Stimulated activated CD4-positive, alpha-beta T cell treated with anti-CD3 and anti-CD28 coated beads, Interleukin-15, amount 100 ng/mL, for 24 hours (primary cell): ENCODE data around the gene MS4A5.
"Not testable (repeated sequence)": the region's sequence is repeated elsewhere in the genome, so short reads cannot be mapped to it uniquely, and the experiment has no call there.

Experiments
- DNase-seq: peaks from one replicate; pipeline ENCODE4 v3.0.0-alpha.2; 2020

MS4A5 gene, protein sequence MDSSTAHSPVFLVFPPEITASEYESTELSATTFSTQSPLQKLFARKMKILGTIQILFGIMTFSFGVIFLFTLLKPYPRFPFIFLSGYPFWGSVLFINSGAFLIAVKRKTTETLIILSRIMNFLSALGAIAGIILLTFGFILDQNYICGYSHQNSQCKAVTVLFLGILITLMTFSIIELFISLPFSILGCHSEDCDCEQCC

DNA sequence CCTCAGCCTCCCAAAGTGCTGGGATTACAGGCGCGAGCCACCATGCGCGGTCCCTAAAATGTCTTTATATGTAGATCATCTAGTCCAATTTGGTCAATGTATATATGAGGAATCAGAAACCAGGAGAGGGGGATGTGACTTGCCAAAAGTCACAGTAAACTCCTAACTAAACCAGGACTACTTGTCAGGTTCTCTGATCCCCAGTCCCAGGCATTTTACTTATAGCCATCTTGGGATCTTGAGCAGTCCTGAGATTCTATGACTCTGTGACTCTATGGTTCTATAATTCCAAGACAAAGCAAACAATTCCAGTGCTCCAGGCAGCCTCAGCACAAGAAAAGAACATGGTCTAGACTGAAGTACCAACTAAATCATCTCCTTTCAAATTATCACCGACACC lies at the start of gene MS4A5:
Gene MS4A5 (plus strand): TSS at position 301 of the 400 bp plus-strand sequence. CDS start 103 bp downstream, outside the sequence.
- no peak for DNase-seq

DNA sequence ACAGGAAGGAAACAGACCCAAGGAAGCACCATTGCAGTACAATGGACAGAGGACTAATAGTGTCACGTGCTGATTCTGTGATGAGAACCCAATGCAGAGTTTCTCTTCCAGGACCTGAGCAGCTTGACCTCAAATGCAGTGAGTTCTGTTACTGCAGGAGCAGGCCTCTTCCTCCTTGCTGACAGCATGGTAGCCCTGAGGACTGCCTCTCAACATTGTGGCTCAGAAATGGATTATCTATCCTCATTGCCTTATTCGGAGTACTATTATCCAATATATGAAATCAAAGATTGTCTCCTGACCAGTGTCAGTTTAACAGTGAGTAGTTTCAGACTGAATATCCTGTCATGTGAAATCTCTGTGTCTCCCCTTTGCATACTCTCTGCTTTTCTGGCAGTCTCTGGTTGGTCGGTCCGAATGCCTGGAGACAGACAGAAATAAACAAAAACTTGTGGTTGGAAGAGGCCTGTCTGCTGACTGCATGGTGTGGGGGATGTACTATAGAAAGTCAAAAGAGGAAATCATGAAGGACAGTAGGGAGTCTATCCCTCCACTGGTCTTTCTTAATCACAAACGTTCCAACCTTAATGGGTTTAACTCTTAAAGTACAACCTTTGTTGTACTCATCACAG lies 40.0 kb upstream of the MS4A5 start:
- DNase-seq = no peak

DNA sequence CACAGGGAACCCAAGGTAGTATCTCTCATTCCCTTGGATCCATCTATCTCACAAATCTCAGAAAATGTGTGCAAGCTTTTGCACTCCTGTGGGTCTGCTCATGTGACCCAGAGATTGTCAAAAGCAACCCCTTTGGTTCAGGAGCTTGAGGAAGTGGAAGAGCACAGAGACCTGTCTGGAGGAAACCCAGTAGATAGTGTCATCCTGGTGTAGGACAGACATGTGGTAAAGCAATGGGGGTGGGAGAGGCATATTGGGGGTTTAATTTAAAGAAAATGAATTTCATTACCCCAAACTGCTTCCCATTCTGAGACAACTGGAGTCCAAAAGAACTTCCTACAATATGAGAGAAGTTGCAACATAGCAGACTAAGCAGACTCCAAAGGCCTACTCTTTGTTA lies 39.0 kb upstream of the MS4A5 start:
- no peak for DNase-seq

DNA sequence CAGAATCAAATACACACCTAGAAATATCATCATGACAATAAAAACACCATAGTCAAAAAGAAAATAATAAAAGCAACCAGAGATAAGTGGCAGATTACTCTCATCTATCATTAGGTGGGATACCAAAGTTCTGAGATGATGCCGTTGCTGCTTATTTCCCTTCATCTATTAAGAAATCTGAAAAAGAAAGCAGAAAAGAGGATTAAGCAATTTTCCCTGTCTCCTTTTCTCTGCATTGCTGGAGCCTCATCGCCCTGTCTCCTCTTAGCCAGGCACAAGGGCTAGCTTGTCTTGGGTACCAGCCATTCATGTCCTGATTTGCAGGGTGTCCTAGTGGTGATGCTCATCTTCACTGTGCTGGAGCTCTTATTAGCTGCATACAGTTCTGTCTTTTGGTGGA lies 37.0 kb upstream of the MS4A5 start:
- DNase-seq = no peak

DNA sequence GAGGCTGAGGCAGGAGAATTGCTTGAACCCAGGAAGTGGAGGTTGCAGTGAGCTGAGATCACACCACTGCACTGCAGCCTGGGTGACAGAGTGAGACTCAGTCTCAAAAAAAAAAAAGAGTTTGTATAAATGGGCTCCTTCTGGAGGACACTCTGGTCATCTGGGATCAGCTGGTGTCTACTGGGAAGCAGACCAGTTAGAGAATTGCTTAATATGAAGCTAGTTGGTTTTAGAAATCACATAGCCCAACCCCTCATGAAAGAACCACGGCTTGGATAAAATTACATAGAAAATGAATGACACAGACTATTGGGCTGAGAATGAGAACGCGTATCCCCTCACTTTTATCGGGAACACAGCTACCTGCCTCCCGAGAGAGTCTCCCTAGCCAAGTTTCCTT lies 36.4 kb upstream of the MS4A5 start:
- no peak for DNase-seq

DNA sequence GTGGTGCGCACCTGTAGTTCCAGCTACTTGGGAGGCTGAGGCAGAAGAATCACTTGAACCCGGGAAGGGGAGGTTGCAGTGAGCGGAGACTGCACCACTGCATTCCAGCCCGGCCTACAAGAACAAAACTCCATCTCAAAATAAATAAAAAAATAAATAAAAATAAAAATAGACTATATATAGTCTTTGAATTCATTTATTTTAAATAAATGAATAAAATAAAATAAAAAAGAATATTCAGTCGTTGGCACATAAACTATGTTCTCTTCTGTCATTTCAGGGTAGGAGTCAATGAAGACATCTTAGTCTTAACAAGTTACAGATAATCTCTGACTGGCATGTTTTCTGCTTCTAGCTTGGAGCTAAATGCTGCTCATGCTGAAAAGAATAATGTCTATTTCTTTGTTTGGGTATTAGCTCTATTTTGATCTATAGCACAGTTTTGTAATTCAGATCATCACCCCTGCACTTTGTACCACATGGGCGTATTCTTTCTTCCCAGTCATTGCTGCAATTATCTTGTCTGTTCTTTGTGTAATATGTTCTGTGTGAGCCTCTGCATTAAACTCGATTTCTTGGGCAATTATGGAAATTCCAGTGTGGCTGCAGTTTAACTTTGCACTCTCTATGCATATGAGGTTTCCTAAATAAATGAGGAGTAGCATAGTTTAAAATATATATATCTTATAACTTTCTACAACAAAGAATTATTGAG lies 34.5 kb upstream of the MS4A5 start:
- DNase-seq = no peak

DNA sequence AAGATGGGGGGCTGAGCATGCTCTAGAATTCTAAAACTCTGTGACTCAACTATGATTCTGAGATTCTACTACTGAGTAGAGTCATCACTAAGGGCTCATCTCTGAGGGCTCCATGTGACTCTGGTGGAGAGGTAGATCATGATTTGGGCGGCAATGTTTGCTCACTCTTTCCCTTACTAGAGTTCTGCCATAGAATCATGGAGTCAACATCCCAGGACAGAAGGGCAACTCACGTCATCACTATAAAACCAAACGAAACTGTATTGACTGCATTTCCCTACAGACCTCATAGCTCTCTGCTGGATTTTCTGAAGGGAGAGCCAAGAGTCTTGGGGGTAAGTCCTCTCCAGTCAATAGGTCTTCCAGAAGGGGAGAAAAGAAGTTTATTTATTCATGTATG lies 33.0 kb upstream of the MS4A5 start, which contains the start of gene MS4A14:
Gene MS4A14 (plus strand): TSS at position 78 of the 400 bp plus-strand sequence. CDS start 120 bp downstream, at position 198.
- no peak for DNase-seq

DNA sequence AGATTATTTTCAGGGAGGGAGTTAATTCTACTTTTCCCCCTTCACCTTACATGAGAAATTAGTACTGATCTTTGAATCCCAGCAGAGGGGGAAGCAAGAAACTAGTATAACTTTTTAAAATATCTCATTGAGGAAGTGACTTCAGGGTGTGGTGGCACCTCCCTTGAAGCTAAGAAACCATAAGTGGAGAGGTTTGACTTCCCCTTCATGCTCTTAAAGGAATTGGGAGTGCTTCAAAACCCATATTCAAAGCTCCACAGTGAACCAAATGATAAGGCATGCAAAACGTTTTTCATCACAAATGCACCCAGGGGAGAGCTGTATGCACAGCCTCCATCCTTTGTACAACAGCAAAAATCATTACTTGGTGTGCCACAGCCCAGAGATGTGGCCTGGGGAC lies 32.6 kb upstream of the MS4A5 start:
- no peak for DNase-seq

DNA sequence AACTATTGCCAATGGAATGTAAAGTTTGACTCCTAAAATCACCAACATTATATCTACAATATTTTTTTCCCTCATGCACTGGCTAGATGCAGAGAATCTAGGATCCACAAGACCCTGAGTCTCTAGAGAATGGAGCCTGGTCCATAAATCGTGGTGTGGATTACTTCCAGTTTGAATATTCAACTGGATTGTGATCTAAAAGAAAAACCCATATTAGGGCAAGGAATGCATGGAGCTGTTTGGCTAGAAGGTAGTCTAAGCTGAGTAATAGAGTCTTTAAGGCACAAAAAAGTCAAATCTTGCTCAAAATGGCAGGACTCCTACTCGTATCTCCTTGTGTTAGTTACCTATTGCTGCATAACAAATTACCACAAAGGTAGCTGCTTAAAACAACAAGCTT lies 9.4 kb upstream of the MS4A5 start:
- no peak for DNase-seq

DNA sequence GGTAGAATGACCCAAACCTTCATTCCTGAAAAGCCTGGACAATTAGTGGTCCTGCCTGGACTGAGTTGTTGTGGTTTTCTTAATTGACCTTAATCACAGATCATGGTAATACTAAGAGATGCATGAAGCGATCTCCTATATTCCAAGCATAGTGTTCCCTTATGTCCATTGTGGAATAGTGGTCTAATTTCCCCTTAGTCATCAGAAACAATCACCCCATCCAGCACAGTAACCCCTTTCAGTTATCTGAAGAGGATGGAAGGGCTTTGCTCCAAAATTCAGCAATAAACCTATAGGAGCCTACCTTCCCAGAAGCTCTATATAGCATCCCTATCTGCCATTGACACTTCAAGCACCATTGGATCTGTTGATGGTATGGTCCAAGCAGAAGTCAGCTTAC lies 6.8 kb upstream of the MS4A5 start:
- no peak for DNase-seq

DNA sequence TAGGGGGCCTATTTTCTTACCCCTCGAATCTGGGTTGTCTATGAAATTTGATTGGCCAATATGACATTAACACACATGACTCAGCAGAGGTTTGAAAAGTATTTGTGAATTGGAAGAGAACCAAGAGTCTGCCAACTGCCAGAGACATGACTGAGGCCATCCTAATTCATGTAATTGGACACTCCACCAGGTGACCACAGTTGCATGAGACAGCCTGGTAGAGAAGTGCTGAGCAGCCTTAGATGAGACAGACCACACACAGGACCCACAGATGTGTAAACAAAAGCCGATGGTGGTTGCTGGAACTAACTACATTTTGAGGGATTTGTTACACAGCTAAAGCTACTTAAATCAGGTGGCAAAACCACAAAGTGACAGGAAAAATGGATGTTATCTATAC lies 855 bp upstream of the MS4A5 start:
- no peak for DNase-seq

DNA sequence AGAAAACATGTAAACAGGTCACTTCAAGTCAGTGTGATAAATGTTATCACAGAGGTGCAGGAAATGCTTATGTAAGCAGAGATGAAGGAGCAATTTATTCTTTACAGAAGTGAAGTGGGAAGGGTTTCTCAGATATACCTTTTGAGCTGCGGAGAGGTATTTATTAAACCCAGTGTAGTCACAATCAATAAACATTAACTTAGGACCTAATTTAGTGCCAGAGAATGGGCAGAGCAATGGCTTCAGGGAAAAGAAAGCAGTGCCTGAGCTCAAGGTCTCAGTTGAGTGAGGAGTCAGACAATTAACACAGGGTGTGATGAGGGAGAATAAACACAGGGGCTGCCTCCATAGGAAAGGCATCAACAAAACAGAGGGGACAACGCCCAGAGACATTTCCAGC lies 1.9 kb downstream of the MS4A5 start:
- DNase-seq = no peak

DNA sequence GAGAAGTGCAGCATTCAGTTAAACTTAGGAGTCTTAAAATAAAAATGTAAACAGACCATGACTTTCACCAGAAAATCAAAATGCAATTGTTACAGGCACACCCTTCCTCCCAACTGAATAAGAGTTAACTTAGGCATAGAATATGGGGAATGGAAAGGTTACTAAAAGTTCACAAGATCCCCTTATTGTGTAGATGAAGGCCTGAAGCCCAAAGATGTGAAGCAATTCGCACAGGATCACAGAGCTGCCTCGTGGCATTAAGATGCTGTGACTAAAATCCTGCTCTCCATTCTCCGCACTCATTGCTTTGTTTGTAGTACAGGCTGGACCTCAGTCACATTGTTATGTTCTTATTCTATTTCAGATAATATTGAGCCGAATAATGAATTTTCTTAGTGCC lies 4.0 kb downstream of the MS4A5 start:
- DNase-seq = no peak

DNA sequence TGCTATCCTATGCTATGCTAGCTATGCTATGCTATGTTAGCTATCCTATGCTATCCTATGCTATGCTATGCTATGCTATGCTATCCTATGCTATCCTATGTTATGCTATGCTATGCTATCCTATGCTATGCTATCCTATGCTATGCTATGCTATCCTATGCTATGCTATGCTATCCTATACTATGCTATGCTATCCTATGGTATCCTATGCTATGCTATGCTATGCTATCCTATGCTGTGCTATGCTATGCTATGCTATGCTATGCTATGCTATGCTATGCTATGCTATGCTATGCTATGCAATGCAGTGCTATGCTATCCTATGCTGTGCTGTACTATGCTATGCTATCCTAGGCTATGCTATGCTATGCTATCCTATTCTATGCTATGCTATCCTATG lies 17.7 kb downstream of the MS4A5 start:
- DNase-seq = no peak

DNA sequence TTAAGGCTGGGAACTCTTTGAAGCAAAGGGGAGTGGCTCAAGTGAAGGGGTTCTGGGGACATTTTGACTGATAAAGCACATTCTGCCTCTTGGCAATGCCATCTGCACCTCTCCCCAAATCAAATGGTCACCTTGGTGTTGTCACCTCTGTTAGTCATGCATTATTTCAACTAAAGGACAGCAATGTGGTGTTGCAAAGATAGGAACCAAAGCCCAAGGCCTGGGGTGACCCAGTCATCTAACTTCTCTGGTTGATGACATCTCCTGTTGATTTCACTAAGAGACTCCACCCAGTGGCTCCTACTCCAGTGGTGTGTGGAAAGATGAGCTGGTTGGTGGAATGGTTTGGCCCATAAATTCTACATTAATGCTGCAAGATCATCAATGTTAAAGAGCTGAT lies 18.5 kb downstream of the MS4A5 start:
- no peak for DNase-seq

DNA sequence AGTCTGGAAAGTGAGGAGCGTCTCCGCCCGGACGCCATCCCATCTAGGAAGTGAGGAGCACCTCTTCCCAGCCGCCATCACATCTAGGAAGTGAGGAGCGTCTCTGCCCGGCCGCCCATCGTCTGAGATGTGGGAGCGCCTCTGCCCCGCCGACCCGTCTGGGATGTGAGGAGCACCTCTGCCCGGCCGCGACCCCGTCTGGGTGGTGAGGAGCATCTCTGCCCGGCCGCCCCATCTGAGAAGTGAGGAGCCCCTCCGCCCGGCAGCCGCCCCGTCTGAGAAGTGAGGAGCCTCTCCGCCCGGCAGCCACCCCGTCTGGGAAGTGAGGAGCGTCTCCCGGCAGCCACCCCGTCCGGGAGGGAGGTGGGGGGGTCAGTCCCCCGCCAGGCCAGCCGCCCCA lies 21.8 kb downstream of the MS4A5 start:
- not testable (repeated sequence) for DNase-seq

DNA sequence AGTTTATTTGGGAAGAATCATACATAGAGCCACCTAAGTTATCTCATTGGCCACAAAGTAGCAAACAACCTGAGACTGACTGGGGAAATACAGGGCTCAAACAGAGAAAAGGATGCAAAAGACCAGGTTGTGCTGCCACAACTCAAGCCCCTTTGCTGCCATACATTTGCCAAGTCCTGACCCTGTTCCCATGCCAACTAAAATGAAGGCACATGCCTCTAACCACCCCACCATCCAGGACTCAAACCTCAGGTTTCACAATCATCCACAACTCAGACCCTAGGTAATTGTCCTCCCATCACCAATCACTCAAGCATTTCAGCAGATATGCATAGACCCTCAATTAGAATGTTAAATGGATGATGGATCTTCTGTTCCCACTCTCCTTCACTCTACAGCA lies 24.8 kb downstream of the MS4A5 start:
- no peak for DNase-seq

DNA sequence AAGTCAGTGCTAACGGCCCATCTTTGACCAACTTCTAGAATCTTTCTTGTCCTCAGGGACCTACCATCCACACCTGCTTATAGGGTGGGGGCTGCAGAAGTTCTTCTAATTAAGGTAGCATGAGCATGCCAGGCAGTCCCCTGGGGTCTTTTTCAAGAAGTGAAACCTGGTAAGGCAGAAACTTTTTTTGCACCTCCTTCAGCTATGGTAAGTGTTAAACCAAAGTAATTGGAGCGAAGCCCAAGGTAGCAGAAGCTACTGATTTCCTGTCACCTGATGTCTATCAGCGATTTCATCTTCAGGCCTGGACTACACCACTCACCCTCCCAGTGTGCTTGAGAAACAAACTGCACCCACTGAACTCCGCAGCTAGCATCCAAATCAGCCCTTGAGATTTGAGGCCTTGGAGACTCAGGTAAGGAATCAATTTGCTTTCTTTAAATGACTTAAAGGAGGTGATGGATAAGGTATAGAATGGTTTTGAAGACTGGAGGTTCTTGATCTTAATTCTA lies 26.2 kb downstream of the MS4A5 start, which contains the start of gene MS4A1:
Gene MS4A1 (plus strand): TSS at position 317 of the 512 bp plus-strand sequence. CDS start 6,528 bp downstream, outside the sequence.
- no peak for DNase-seq

DNA sequence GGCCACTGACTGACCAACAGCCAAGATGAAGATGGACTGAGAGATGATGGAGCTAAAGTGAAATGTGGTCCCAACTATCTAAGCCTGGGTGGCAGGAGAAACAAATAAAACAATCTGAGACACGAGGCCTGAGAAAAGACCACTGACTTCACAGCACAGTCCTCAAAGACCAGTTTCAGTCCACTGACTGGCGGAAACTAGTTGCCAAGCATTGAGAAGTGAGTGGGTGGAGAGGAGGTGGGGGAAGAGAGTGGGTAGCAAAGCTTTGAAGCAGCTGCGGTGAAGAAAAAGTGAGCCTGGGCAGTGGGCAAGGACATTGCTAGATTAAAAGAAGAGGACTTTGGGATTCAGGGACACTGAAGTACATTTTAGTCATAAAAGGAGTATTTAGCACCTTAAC lies 28.2 kb downstream of the MS4A5 start:
- DNase-seq = no peak

DNA sequence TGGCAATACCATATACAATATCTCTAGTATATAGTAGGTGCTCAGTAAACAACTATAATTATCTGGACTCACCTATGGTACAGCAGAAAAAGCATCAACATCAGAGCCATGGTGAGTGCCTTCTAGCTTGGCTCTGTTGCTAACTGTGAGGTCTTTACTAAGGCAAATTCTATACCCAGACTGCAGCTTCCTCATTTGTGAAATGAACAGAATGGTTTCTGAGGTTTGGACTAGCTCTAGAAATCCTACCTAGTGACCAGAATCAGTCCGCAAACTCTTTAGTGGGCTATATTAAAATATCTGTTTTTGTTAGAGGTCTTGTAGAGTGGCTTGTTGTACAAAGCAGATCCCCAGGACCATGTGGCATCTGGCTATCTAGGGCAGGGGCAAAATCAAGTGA lies 30.0 kb downstream of the MS4A5 start:
- DNase-seq = no peak

DNA sequence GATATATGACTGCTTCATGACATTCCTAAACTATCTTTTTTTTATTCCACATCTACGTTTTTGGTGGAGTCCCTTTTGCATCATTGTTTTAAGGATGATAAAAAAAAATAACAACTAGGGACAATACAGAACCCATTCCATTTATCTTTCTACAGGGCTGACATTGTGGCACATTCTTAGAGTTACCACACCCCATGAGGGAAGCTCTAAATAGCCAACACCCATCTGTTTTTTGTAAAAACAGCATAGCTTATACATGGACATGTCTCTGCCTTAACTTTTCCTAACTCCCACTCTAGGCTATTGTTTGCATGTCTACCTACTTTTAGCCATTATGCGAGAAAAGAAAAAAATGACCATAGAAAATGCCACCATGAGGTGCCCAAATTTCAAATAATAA lies 39.5 kb downstream of the MS4A5 start:
- DNase-seq = no peak

DNA sequence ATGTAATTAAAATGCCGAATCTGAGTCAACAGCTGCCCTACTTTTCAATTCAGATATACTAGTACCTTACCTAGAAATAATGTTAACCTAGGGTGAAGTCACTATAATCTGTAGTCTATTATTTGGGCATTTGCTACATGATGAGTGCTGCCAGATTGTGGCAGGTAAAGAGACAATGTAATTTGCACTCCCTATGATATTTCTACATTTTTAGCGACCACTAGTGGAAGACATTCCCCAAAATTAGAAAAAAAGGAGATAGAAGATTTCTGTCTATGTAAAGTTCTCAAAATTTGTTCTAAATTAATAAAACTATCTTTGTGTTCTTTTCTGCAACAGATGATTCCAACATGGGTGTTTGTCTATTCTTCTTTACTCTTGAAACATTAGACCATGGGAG lies 40.4 kb downstream of the MS4A5 start:
- no peak for DNase-seq

DNA sequence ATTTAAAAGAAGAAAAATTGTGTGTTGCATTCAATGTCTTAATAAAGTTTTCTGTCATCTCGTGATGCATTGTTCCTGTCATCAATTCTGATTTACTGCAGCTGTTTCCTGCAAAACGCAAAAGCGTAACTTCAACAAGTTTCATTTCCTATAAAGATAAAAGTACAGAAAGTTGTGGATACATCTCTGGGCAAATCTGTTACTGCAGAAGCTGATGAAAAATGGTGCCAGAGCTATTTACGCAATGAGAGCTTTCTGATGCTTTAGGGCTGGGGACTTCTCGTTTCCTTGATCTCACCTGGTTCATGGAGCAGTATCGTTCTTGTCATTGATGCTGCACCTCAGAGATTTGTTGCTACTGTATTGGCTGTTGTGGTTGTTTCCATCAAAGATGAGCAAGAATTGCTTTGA lies 47.7 kb downstream of the MS4A5 start:
- DNase-seq = no peak

DNA sequence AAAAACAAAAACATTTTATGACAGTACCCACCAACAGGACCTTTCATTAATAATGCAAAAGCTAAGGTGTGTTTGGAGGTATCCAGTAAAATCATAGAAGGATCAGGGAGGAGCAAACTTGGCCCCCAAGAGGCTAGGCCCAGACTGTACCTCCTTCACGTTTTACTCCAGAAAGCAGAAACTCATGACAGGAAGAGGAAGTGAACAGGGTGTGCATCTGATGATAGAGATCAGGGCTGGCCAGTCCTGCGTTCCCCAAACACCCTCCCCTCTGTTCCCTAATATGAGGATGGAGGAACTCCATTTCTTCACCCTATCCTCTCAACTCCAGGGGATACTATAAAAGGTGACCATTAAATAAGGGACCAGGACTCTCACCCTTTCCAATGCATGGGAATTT lies 53.0 kb downstream of the MS4A5 start:
- DNase-seq = no peak
